PC-9 (cell line): ENCODE measurements around the gene OR2A2.

ENCODE experiments used
- EZH2 ChIP-seq: fragments of 200-600 bp; sonication (generic); IDR thresholded peaks from 2 replicates; pipeline ENCODE4 v1.8.0; 2017; ENCODE audit warnings: antibody characterized with exemption, low read depth
- TF ChIP-seq, protein P1 (sequence below): fragments of 200-600 bp; sonication (generic); conservative IDR thresholded peaks from 2 replicates; pipeline ENCODE4 v1.6.1; 2017; ENCODE audit warnings: mixed run types, antibody characterized with exemption, mild to moderate bottlenecking, moderate library complexity

DNA sequence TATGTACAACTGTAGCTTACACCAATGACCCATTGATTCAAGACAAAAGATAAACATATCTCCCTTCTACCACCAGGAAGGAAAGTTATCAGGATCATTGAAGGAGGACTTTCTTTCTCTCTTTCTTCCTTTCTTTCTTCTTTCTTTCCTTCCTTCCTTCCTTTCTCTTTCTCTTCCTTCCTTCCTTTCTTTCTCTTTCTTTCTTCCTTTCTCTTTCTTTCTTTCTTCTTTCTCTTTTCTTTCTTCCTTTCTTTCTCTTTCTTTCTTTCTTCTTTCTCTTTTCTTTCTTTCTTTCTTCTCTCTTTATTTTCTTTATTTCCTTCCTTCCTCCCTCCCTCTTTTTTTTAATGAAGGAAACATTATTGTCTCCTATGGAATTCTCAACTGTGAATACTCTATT, 10.6 kb upstream of the OR2A2 start:
- TF ChIP-seq, protein P1, sequence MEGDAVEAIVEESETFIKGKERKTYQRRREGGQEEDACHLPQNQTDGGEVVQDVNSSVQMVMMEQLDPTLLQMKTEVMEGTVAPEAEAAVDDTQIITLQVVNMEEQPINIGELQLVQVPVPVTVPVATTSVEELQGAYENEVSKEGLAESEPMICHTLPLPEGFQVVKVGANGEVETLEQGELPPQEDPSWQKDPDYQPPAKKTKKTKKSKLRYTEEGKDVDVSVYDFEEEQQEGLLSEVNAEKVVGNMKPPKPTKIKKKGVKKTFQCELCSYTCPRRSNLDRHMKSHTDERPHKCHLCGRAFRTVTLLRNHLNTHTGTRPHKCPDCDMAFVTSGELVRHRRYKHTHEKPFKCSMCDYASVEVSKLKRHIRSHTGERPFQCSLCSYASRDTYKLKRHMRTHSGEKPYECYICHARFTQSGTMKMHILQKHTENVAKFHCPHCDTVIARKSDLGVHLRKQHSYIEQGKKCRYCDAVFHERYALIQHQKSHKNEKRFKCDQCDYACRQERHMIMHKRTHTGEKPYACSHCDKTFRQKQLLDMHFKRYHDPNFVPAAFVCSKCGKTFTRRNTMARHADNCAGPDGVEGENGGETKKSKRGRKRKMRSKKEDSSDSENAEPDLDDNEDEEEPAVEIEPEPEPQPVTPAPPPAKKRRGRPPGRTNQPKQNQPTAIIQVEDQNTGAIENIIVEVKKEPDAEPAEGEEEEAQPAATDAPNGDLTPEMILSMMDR: no peak
- TF ChIP-seq EZH2: no peak
